ENCODE data around the gene SPTBN4.
"Not testable (repeated sequence)": the region's sequence is repeated elsewhere in the genome, so short reads cannot be mapped to it uniquely, and the experiment has no call there.

SPTBN4 gene

GRCh38 chr19:40534148-40534547 lies 67.3 kb downstream of the SPTBN4 start:
- DNase-seq = no peak

GRCh38 chr19:40539070-40539469 lies 72.3 kb downstream of the SPTBN4 start:
- no peak for DNase-seq

GRCh38 chr19:40542202-40542859 lies 75.5 kb downstream of the SPTBN4 start:
- DNase-seq = no peak

- no peak for DNase-seq
Measured at GRCh38 chr19:40543029-40543597, 76.3 kb downstream of the SPTBN4 start.

GRCh38 chr19:40546153-40546841 lies 79.5 kb downstream of the SPTBN4 start:
- DNase-seq = not testable (repeated sequence)

GRCh38 chr19:40547190-40547589 lies 80.4 kb downstream of the SPTBN4 start:
- DNase-seq = not testable (repeated sequence)

GRCh38 chr19:40547836-40548235 lies 81.0 kb downstream of the SPTBN4 start:
- DNase-seq = no peak

- DNase-seq = no peak
Measured at GRCh38 chr19:40549007-40549708, 82.4 kb downstream of the SPTBN4 start.

- DNase-seq = no peak
Measured at GRCh38 chr19:40550951-40551350, 84.2 kb downstream of the SPTBN4 start.

- no peak for DNase-seq
Measured at GRCh38 chr19:40552848-40553247, 86.0 kb downstream of the SPTBN4 start.

GRCh38 chr19:40553885-40554857 lies 87.4 kb downstream of the SPTBN4 start:
- DNase-seq = no peak

- DNase-seq = no peak
Measured at GRCh38 chr19:40555978-40556689, 89.3 kb downstream of the SPTBN4 start.

- no peak for DNase-seq
Measured at GRCh38 chr19:40556953-40557530, 90.2 kb downstream of the SPTBN4 start.

GRCh38 chr19:40559394-40559793 lies 92.6 kb downstream of the SPTBN4 start:
- no peak for DNase-seq

- no peak for DNase-seq
Measured at GRCh38 chr19:40560092-40560507, 93.3 kb downstream of the SPTBN4 start.

- DNase-seq = no peak
Measured at GRCh38 chr19:40561947-40562346, 95.1 kb downstream of the SPTBN4 start.

GRCh38 chr19:40564535-40564934 lies 97.7 kb downstream of the SPTBN4 start:
- DNase-seq = not testable (repeated sequence)

GRCh38 chr19:40565355-40565754 lies 98.6 kb downstream of the SPTBN4 start:
- DNase-seq = no peak

GRCh38 chr19:40565910-40566495 lies 99.2 kb downstream of the SPTBN4 start:
- no peak for DNase-seq

GRCh38 chr19:40567040-40567749 lies 100.4 kb downstream of the SPTBN4 start:
- DNase-seq = no peak
